A549 (cell line): ENCODE results near the gene GID4. TPM values are rescaled to one million over a fixed set of nuclear protein-coding genes. Genes with fewer than 3 reads are reported as not detected.

Experiments
- ATAC-seq, 2 experiments: fragments of 200-7000 bp in 1 of 2; fragments of >200 bp in 1 of 2; cut with Nextera tagmentation in 1 of 2; cut with Tn5 transposase in 1 of 2; 3 replicates each; pipeline versions ENCODE4 v1.8.0 to v1.9.1; 2018 to 2020; ENCODE audit warnings: mild to moderate bottlenecking in 1 of 2, moderate library complexity in 1 of 2
- CTCF ChIA-PET: fragments of 300-600 bp; sonication (Branson Sonifier 250); formaldehyde crosslinking; extraction: SDS; loops from one replicate; lab custom pipeline; 2021; ENCODE audit warnings: antibody characterized with exemption, inconsistent platforms; lab: Yijun Ruan, JAX
- POLR2A ChIA-PET: fragments of 350-600 bp; formaldehyde crosslinking; extraction: SDS; loops from one replicate; lab custom pipeline; 2021; ENCODE audit warnings: antibody characterized with exemption, inconsistent platforms; lab: Yijun Ruan, JAX
- DNase-seq, 2 experiments: peaks; one replicate each; pipeline versions ENCODE4 v3.0.0 to v3.0.0-alpha.2; 2011 to 2016; ENCODE audit warnings: low read depth in 1 of 2, low spot score in 1 of 2
- FAIRE-seq: peaks from 2 replicates; lab custom pipeline; 2011; peaks lifted over from hg19 to GRCh38; lab: Jason Lieb, UNC
- H3K27ac ChIP-seq, 2 experiments: fragments of >200 bp; sonication (Bioruptor Twin); formaldehyde crosslinking; 3 replicates each; pipeline ENCODE4 v1.5.1; 2016 to 2017
- H3K4me1 ChIP-seq: fragments of >200 bp; sonication (Bioruptor Twin); formaldehyde crosslinking; 3 replicates; pipeline ENCODE4 v1.6.1; 2016
- H3K4me2 ChIP-seq: fragments of >200 bp; sonication (Bioruptor Twin); formaldehyde crosslinking; 3 replicates; pipeline ENCODE4 v1.6.1; 2016
- H3K4me3 ChIP-seq: fragments of >200 bp; sonication (Bioruptor Twin); formaldehyde crosslinking; 3 replicates; pipeline ENCODE4 v1.5.1; 2016
- H3K9me3 ChIP-seq: fragments of >200 bp; sonication (Bioruptor Twin); formaldehyde crosslinking; 3 replicates; pipeline ENCODE4 v1.6.1; 2016
- BCL3 ChIP-seq: fragments of >200 bp; sonication (Bioruptor Twin); formaldehyde crosslinking; IDR thresholded peaks from 3 replicates; pipeline ENCODE4 v1.6.1; 2016
- CBX8 ChIP-seq: fragments of 200-600 bp; sonication (generic); IDR thresholded peaks from 2 replicates; pipeline ENCODE4 v1.6.1; 2016
- CHD2 ChIP-seq: fragments of 150-350 bp; IDR thresholded peaks from 2 replicates; pipeline ENCODE4 v1.6.1; 2014; ENCODE audit warnings: low read length; ENCODE audit not compliant: partially characterized antibody
- CHD4 ChIP-seq: fragments of 200-600 bp; sonication (generic); IDR thresholded peaks from 2 replicates; pipeline ENCODE4 v1.6.1; 2016; ENCODE audit warnings: antibody characterized with exemption, mild to moderate bottlenecking, borderline replicate concordance
- EP300 ChIP-seq, 2 experiments: fragments of >200 bp; sonication (Bioruptor Twin); formaldehyde crosslinking; IDR thresholded peaks; 2 replicates in 1 of 2; 3 replicates in 1 of 2; pipeline ENCODE4 v1.6.1; 2016 to 2017
- ESRRA ChIP-seq: fragments of 150-350 bp; IDR thresholded peaks from 2 replicates; pipeline ENCODE4 v1.6.1; 2014; ENCODE audit warnings: mild to moderate bottlenecking, low read length, borderline replicate concordance
- FOSB ChIP-seq: fragments of 250-450 bp; sonication (Bioruptor Pico); IDR thresholded peaks from 2 replicates; pipeline ENCODE4 v1.5.0; 2020; ENCODE audit warnings: mild to moderate bottlenecking, moderate library complexity
- FOXS1 ChIP-seq: fragments of 250-450 bp; sonication (Bioruptor Pico); IDR thresholded peaks from 2 replicates; pipeline ENCODE4 v1.5.0; 2020; ENCODE audit warnings: mild to moderate bottlenecking, moderate library complexity
- GATA3 ChIP-seq: IDR thresholded peaks from 2 replicates; pipeline ENCODE4 v1.6.1; 2012; ENCODE audit warnings: borderline replicate concordance
- HEYL ChIP-seq: fragments of 250-450 bp; sonication (Bioruptor Pico); IDR thresholded peaks from 2 replicates; pipeline ENCODE4 v1.8.0; 2021; ENCODE audit warnings: mild to moderate bottlenecking, moderate library complexity
- HOXB13 ChIP-seq: fragments of 250-450 bp; sonication (Bioruptor Pico); IDR thresholded peaks from 2 replicates; pipeline ENCODE4 v1.5.0; 2020; ENCODE audit warnings: low read depth, mild to moderate bottlenecking, moderate library complexity
- JUN ChIP-seq, 2 experiments: fragments of >200 bp; sonication (Bioruptor Twin); formaldehyde crosslinking; IDR thresholded peaks; 2 replicates in 1 of 2; 3 replicates in 1 of 2; pipeline ENCODE4 v1.6.1; 2016 to 2017
- KDM1A ChIP-seq: fragments of 200-600 bp; sonication (generic); IDR thresholded peaks from 2 replicates; pipeline ENCODE4 v1.6.1; 2016; ENCODE audit warnings: low read depth, mild to moderate bottlenecking
- NR3C1 ChIP-seq: fragments of >200 bp; sonication (Bioruptor Twin); formaldehyde crosslinking; IDR thresholded peaks from 3 replicates; pipeline ENCODE4 v1.6.1; 2017
- PHF8 ChIP-seq: fragments of 200-600 bp; sonication (generic); IDR thresholded peaks from 2 replicates; pipeline ENCODE4 v1.6.1; 2016; ENCODE audit warnings: low read depth, mild to moderate bottlenecking, antibody characterized with exemption, moderate library complexity, borderline replicate concordance
- POLR2A ChIP-seq: IDR thresholded peaks from 2 replicates; pipeline ENCODE4 v1.6.1; 2012; ENCODE audit warnings: mild to moderate bottlenecking, low read length
- POLR2AphosphoS2 ChIP-seq: conservative IDR thresholded peaks from 2 replicates; pipeline ENCODE4 v1.6.1; 2012; ENCODE audit warnings: low read length, improper control_type of control experiment, inconsistent platforms
- RARB ChIP-seq: fragments of 250-450 bp; sonication (Bioruptor Pico); IDR thresholded peaks from 2 replicates; pipeline ENCODE4 v1.8.0; 2021; ENCODE audit warnings: mild to moderate bottlenecking, moderate library complexity
- REST ChIP-seq: fragments of 200-600 bp; sonication (generic); IDR thresholded peaks from 2 replicates; pipeline ENCODE4 v1.6.1; 2016; ENCODE audit warnings: antibody characterized with exemption, mild to moderate bottlenecking, moderate library complexity
- RFX5 ChIP-seq: fragments of 450-650 bp; IDR thresholded peaks from 2 replicates; pipeline ENCODE4 v1.7.1; 2014; ENCODE audit warnings: antibody characterized with exemption, mild to moderate bottlenecking, moderate library complexity
- TP53 ChIP-seq: fragments of 250-450 bp; sonication (Bioruptor Pico); IDR thresholded peaks from 2 replicates; pipeline ENCODE4 v1.5.0; 2021; ENCODE audit warnings: mild to moderate bottlenecking, moderate library complexity
- ZC3H11A ChIP-seq: fragments of 450-650 bp; IDR thresholded peaks from 2 replicates; pipeline ENCODE4 v1.6.1; 2014; ENCODE audit warnings: antibody characterized with exemption, mild to moderate bottlenecking
- ZNF302 ChIP-seq: fragments of 250-450 bp; sonication (Bioruptor Pico); IDR thresholded peaks from 2 replicates; pipeline ENCODE4 v1.9.0; 2021; ENCODE audit warnings: inconsistent platforms, mild to moderate bottlenecking, moderate library complexity
- ZSCAN20 ChIP-seq: fragments of 250-450 bp; sonication (Bioruptor Pico); IDR thresholded peaks from 2 replicates; pipeline ENCODE4 v1.8.0; 2022; ENCODE audit warnings: mild to moderate bottlenecking, moderate library complexity
- WGBS: methylation state at CpG from one replicate; pipeline ENCODE4 v1.1.6; 2017; ENCODE audit errors: missing lambda C conversion rate; 5-methylcytosine and 5-hydroxymethylcytosine counted together
- polyA plus RNA-seq, 4 experiments: library from polyadenylated mRNA; depleted of rRNA in 3 of 4; stranded (reverse); fragments of >200 nt; fragmentation: RNase III in 1 of 4; extraction: RNeasy Plus Mini Kit Qiagen cat#74134 plus additional on column Dnase treatment in 1 of 4; gene quantifications; 2 replicates in 3 of 4; 3 replicates in 1 of 4; pipeline ENCODE4 v1.2.3, GENCODE V29; 2011 to 2017
- TF ChIP-seq, protein P1 (sequence below): fragments of >200 bp; sonication (Bioruptor Twin); formaldehyde crosslinking; IDR thresholded peaks from 3 replicates; pipeline ENCODE4 v1.5.1; 2016

GID4 gene
- polyA plus RNA-seq, 2 of the 4 experiments (the other 2 are of a cell fraction) = 11.2 to 11.5 TPM

- TF ChIP-seq KDM1A (no peak), RARB (no peak), CBX8 (no peak), JUN (IDR thresholded peaks at IDR 0.05) (no peak), POLR2AphosphoS2 (no peak), NR3C1 (no peak), FOSB (CRISPR knock-in tag) (no peak), REST (no peak), EP300 (IDR thresholded peaks at IDR 0.05) (no peak), HEYL (CRISPR knock-in tag) (no peak), ZC3H11A (no peak), ZNF302 (CRISPR knock-in tag) (no peak), GATA3 (no peak), CHD2 (no peak)
- CTCF ChIA-PET = interaction anchor here (3.2 kb wide), 1 partner anchor 18 kb away, joined by 21 read pairs; no protein-coding TSS in a partner anchor
- DNase-seq = no peak
- no peaks in the 10 kb centered on the region for H3K9me3 ChIP-seq
- no peak overlapping the region for H3K4me2 ChIP-seq
- no peaks in the 10 kb centered on the region for H3K4me1 ChIP-seq
- ATAC-seq = no peak
- no peak overlapping the region for H3K27ac ChIP-seq
- FAIRE-seq = no peak
- no peak overlapping the region for H3K4me3 ChIP-seq
- WGBS = 94% methylated on average over 5 of the region's 5 CpGs
- POLR2A ChIA-PET = no interaction called here
Measured at GRCh38 chr17:18015593-18015992, 23.6 kb upstream of the GID4 start.

GRCh38 chr17:18016426-18016825 lies 22.8 kb upstream of the GID4 start:
- DNase-seq (no peak), FAIRE-seq (no peak), ATAC-seq (no peak)
- TF ChIP-seq ZNF302 (CRISPR knock-in tag) = no peak
- TF ChIP-seq ESRRA = no peak
- TF ChIP-seq POLR2AphosphoS2 = no peak
- no peak for TF ChIP-seq BCL3
- TF ChIP-seq POLR2A = no peak
- TF ChIP-seq GATA3 = no peak
- TF ChIP-seq ZSCAN20 (CRISPR knock-in tag) = no peak
- TF ChIP-seq FOXS1 (CRISPR knock-in tag) = no peak
- no peak for TF ChIP-seq RFX5
- TF ChIP-seq HOXB13 = no peak
- TF ChIP-seq, protein P1, sequence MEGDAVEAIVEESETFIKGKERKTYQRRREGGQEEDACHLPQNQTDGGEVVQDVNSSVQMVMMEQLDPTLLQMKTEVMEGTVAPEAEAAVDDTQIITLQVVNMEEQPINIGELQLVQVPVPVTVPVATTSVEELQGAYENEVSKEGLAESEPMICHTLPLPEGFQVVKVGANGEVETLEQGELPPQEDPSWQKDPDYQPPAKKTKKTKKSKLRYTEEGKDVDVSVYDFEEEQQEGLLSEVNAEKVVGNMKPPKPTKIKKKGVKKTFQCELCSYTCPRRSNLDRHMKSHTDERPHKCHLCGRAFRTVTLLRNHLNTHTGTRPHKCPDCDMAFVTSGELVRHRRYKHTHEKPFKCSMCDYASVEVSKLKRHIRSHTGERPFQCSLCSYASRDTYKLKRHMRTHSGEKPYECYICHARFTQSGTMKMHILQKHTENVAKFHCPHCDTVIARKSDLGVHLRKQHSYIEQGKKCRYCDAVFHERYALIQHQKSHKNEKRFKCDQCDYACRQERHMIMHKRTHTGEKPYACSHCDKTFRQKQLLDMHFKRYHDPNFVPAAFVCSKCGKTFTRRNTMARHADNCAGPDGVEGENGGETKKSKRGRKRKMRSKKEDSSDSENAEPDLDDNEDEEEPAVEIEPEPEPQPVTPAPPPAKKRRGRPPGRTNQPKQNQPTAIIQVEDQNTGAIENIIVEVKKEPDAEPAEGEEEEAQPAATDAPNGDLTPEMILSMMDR = no peak
- no peak for TF ChIP-seq CHD4
- TF ChIP-seq TP53 (CRISPR knock-in tag) = no peak
- no peak for TF ChIP-seq PHF8
- TF ChIP-seq JUN (IDR thresholded peaks at IDR 0.05) = no peak
- ChIA-PET POLR2A (no interaction called here), CTCF (interaction anchor here (1.4 to 4.1 kb wide), 3 partner anchors 9 to 17 kb away, joined by 4 to 21 read pairs (median 14); no protein-coding TSS in a partner anchor)
- no peaks in the 10 kb centered on the region for H3K9me3 ChIP-seq
- H3K4me2 ChIP-seq = no peak overlapping the region
- 87% methylated on average over 12 of the region's 12 CpGs for WGBS
- no peak overlapping the region for H3K27ac ChIP-seq
- H3K4me1 ChIP-seq = no peaks in the 10 kb centered on the region
- H3K4me3 ChIP-seq = no peak overlapping the region
